IMR-90 (cell line): ENCODE measurements around the gene MATN3. TPM values are rescaled to one million over a fixed set of nuclear protein-coding genes. Genes with fewer than 3 reads are reported as not detected.

Source experiments
- ATAC-seq: fragments of 200-7000 bp; cut with Tn5 transposase; 2 replicates; pipeline ENCODE4 v1.9.1; 2020; ENCODE audit warnings: low read depth, mild to moderate bottlenecking, moderate library complexity
- BruUV-seq: library from RNA; stranded (reverse); fragments of 400-500 nt; replicated peaks from 2 replicates; lab custom pipeline; 2021; lab: Mats Ljungman, UMichigan
- CTCF ChIA-PET: fragments of 300-600 bp; formaldehyde crosslinking; extraction: SDS; loops from one replicate; lab custom pipeline; 2021; ENCODE audit warnings: antibody characterized with exemption; lab: Yijun Ruan, JAX
- POLR2A ChIA-PET: fragments of 300-600 bp; sonication (Branson Sonifier 250); formaldehyde crosslinking; loops from one replicate; lab custom pipeline; 2022; ENCODE audit warnings: antibody characterized with exemption; ENCODE audit not compliant: unreplicated experiment; lab: Charles Lee
- DNase-seq: peaks from one replicate; pipeline ENCODE4 v3.0.0; 2013
- H2AFZ ChIP-seq: replicated peaks from 2 replicates; pipeline ENCODE3; 2013; ENCODE audit warnings: low read length, mild to moderate bottlenecking; ENCODE audit not compliant: poor library complexity
- H2AK5ac ChIP-seq: 2 replicates; pipeline ENCODE4 v1.6.1; 2013; ENCODE audit warnings: low read depth, low read length, inconsistent platforms
- H2AK9ac ChIP-seq: replicated peaks from 2 replicates; pipeline ENCODE3; 2013; ENCODE audit warnings: mild to moderate bottlenecking, low read depth, low read length, moderate library complexity; ENCODE audit not compliant: poor library complexity
- H2BK120ac ChIP-seq: 2 replicates; pipeline ENCODE4 v1.6.1; 2013; ENCODE audit warnings: low read depth, low read length, inconsistent platforms
- H2BK15ac ChIP-seq: 3 replicates; pipeline ENCODE4 v1.6.1; 2013; ENCODE audit warnings: low read depth, low read length, inconsistent platforms
- H2BK20ac ChIP-seq: 2 replicates; pipeline ENCODE4 v1.6.1; 2013; ENCODE audit warnings: low read depth, mild to moderate bottlenecking, inconsistent platforms, low read length, moderate library complexity
- H2BK5ac ChIP-seq: 2 replicates; pipeline ENCODE4 v1.6.1; 2013; ENCODE audit warnings: mild to moderate bottlenecking, low read depth, low read length, inconsistent platforms; ENCODE audit not compliant: poor library complexity, severe bottlenecking
- H3K14ac ChIP-seq: replicated peaks from 2 replicates; pipeline ENCODE4 v1.6.1; 2013; ENCODE audit warnings: low read depth, low read length, inconsistent platforms
- H3K18ac ChIP-seq: 2 replicates; pipeline ENCODE4 v1.6.1; 2013; ENCODE audit warnings: low read depth, low read length, control low read depth
- H3K23ac ChIP-seq: 2 replicates; pipeline ENCODE4 v1.6.1; 2013; ENCODE audit warnings: low read depth, low read length, inconsistent platforms
- H3K27ac ChIP-seq: 2 replicates; pipeline ENCODE4 v1.5.1; 2013; ENCODE audit warnings: mild to moderate bottlenecking, control low read depth, low read length; ENCODE audit not compliant: insufficient read depth
- H3K27me3 ChIP-seq: 2 replicates; pipeline ENCODE4 v1.6.1; 2013; ENCODE audit warnings: low read length; ENCODE audit not compliant: control insufficient read depth, insufficient read depth
- H3K36me3 ChIP-seq: 2 replicates; pipeline ENCODE4 v1.6.1; 2013; ENCODE audit warnings: low read length, mixed read lengths; ENCODE audit not compliant: control insufficient read depth, insufficient read depth
- H3K4ac ChIP-seq: 2 replicates; pipeline ENCODE4 v1.6.1; 2013; ENCODE audit warnings: low read depth, low read length, inconsistent platforms
- H3K4me1 ChIP-seq: 2 replicates; pipeline ENCODE4 v1.6.1; 2013; ENCODE audit warnings: low read length, mixed read lengths; ENCODE audit not compliant: control insufficient read depth, insufficient read depth
- H3K4me2 ChIP-seq: 2 replicates; pipeline ENCODE4 v1.6.1; 2013; ENCODE audit warnings: low read depth, mild to moderate bottlenecking, control low read depth, low read length, moderate library complexity
- H3K4me3 ChIP-seq: 2 replicates; pipeline ENCODE4 v1.5.1; 2013; ENCODE audit warnings: low read depth, mild to moderate bottlenecking, control low read depth, low read length, moderate library complexity; ENCODE audit not compliant: insufficient read depth
- H3K56ac ChIP-seq: 2 replicates; pipeline ENCODE4 v1.6.1; 2013; ENCODE audit warnings: low read length, inconsistent platforms; ENCODE audit not compliant: insufficient read depth; ENCODE audit errors: extremely low read depth
- H3K79me1 ChIP-seq, 2 experiments: 2 replicates each; pipeline ENCODE4 v1.6.1; 2013; ENCODE audit warnings: low read length in 2 of 2, inconsistent platforms in 1 of 2, low read depth in 1 of 2
- H3K9ac ChIP-seq: 2 replicates; pipeline ENCODE4 v1.6.1; 2013; ENCODE audit warnings: low read depth, low read length, control low read depth
- H3K9me1 ChIP-seq: 2 replicates; pipeline ENCODE4 v1.6.1; 2013; ENCODE audit warnings: low read length, inconsistent platforms; ENCODE audit not compliant: insufficient read depth
- H3K9me3 ChIP-seq: 2 replicates; pipeline ENCODE4 v1.6.1; 2013; ENCODE audit warnings: low read length; ENCODE audit not compliant: control insufficient read depth, insufficient read depth
- H4K20me1 ChIP-seq: 2 replicates; pipeline ENCODE4 v1.6.1; 2013; ENCODE audit warnings: low read length, inconsistent platforms; ENCODE audit not compliant: insufficient read depth
- H4K5ac ChIP-seq: 2 replicates; pipeline ENCODE4 v1.6.1; 2013; ENCODE audit warnings: mild to moderate bottlenecking, low read depth, low read length, control low read depth
- H4K8ac ChIP-seq, 2 experiments: 2 replicates each; pipeline ENCODE4 v1.6.1; 2013; ENCODE audit warnings: low read depth in 2 of 2, low read length in 2 of 2, control low read depth in 1 of 2, inconsistent platforms in 1 of 2
- H4K91ac ChIP-seq: 2 replicates; pipeline ENCODE4 v1.6.1; 2013; ENCODE audit warnings: low read depth, low read length, inconsistent platforms; ENCODE audit not compliant: insufficient read depth
- FOS ChIP-seq: fragments of 150-350 bp; IDR thresholded peaks from 2 replicates; pipeline ENCODE4 v1.6.1; 2016; ENCODE audit warnings: low read depth, low read length
- MXI1 ChIP-seq: IDR thresholded peaks from 2 replicates; pipeline ENCODE4 v1.6.1; 2012; ENCODE audit warnings: low read depth, mild to moderate bottlenecking, low read length, moderate library complexity, borderline replicate concordance
- NFE2L2 ChIP-seq: fragments of 150-350 bp; IDR thresholded peaks from 2 replicates; pipeline ENCODE4 v1.6.1; 2016; ENCODE audit warnings: low read depth, mild to moderate bottlenecking, low read length
- POLR2A ChIP-seq: IDR thresholded peaks from 2 replicates; pipeline ENCODE4 v1.6.1; 2012; ENCODE audit warnings: mild to moderate bottlenecking, low read depth, low read length
- RFX5 ChIP-seq: IDR thresholded peaks from 2 replicates; pipeline ENCODE4 v1.8.0; 2012; ENCODE audit warnings: low read depth, mild to moderate bottlenecking, low read length, moderate library complexity
- WGBS, 2 experiments: methylation state at CpG; one replicate each; pipeline versions ENCODE4 v1.1.5 to v1.1.7; 2013; ENCODE audit warnings: missing lambda C conversion rate in 2 of 2; ENCODE audit not compliant: insufficient read length in 1 of 2; ENCODE audit errors: extremely low coverage in 2 of 2; 5-methylcytosine and 5-hydroxymethylcytosine counted together
- dilution Hi-C: fragments of 300-500 bp; cut with HindIII; formaldehyde crosslinking; loops from one replicate; pipeline ENCODE4 v1.14.3; 2018; ENCODE audit warnings: low sequenced_read_pairs; ENCODE audit not compliant: unreplicated experiment
- in situ Hi-C: fragments of 300-500 bp; cut with MboI; formaldehyde crosslinking; loops from 3 replicates; pipeline ENCODE4 v1.14.3; 2019; ENCODE audit warnings: low sequenced_read_pairs, inconsistent platforms, mixed read lengths
- intact Hi-C: fragments of 100-400 bp; cut with micrococcal nuclease; formaldehyde crosslinking; loops from 2 replicates; pipeline ENCODE4 v1.10.0; 2022
- polyA plus RNA-seq, 3 experiments: library from polyadenylated mRNA; depleted of rRNA; stranded (reverse); fragments of >200 nt; gene quantifications; 2 replicates each; pipeline ENCODE4 v1.2.3, GENCODE V29; 2012; ENCODE audit warnings: low replicate concordance in 1 of 3
- total RNA-seq: library from RNA; depleted of rRNA; stranded (reverse); fragments of >200 nt; gene quantifications from 2 replicates; pipeline ENCODE4 v1.2.3, GENCODE V29; 2012

MATN3 gene
- total and polyA plus RNA-seq, 2 of the 4 experiments (the other 2 are of a cell fraction), result 0.90 to 3.0 TPM

GRCh38 chr2:19971691-19972090 is 40.8 kb downstream of the MATN3 start:
- POLR2A ChIA-PET, result no interaction called here
- intact Hi-C loops (no loop called here), in situ Hi-C loops (no loop called here), dilution Hi-C loops (no loop called here)
- WGBS, 2 experiments, result 83% methylated on average over 1 of the region's 3 CpGs; no CpG with 5 or more reads in 1 of the 2 experiments
- no peak for TF ChIP-seq POLR2A
- no peak for TF ChIP-seq FOS
- no peak for TF ChIP-seq MXI1
- TF ChIP-seq RFX5, result no peak
- no peak for TF ChIP-seq NFE2L2
- H4K91ac ChIP-seq, result no peak overlapping the region
- no peak overlapping the region for H3K4me2 ChIP-seq
- H3K9me3 ChIP-seq, result no peaks in the 10 kb centered on the region
- no peak overlapping the region for H2BK20ac ChIP-seq
- H3K4me1 ChIP-seq, result no peaks in the 10 kb centered on the region
- H2BK5ac ChIP-seq, result no peak overlapping the region
- no peaks in the 10 kb centered on the region for H4K20me1 ChIP-seq
- H3K79me1 ChIP-seq, result no peaks in the 10 kb centered on the region
- H3K23ac ChIP-seq, result no peak overlapping the region
- no peak overlapping the region for H3K27ac ChIP-seq
- H2BK120ac ChIP-seq, result no peak overlapping the region
- no peak overlapping the region for H3K14ac ChIP-seq
- no peaks in the 10 kb centered on the region for H3K27me3 ChIP-seq
- no peak overlapping the region for H3K56ac ChIP-seq
- H4K8ac ChIP-seq, result no peak overlapping the region
- H3K4ac ChIP-seq, result no peak overlapping the region
- no peak overlapping the region for H3K18ac ChIP-seq
- ATAC-seq (no peak), DNase-seq (no peak)
- H3K9ac ChIP-seq, result no peak overlapping the region
- BruUV-seq, result no TSS peak
- H2AFZ ChIP-seq, result no peak overlapping the region
- CTCF ChIA-PET, result no interaction called here
- H4K5ac ChIP-seq, result no peak overlapping the region
- H3K4me3 ChIP-seq, result no peak overlapping the region
- H2AK5ac ChIP-seq, result no peak overlapping the region
- peaks cover 9% of the 10 kb centered on the region for H3K36me3 ChIP-seq
- no peaks in the 10 kb centered on the region for H3K9me1 ChIP-seq
- no peak overlapping the region for H2BK15ac ChIP-seq
- H2AK9ac ChIP-seq, result no peak overlapping the region
